ENCODE data around the gene PGGHG.
"Not testable (repeated sequence)": the region's sequence is repeated elsewhere in the genome, so short reads cannot be mapped to it uniquely, and the experiment has no call there.

PGGHG gene

GRCh38 chr11:297586-298405 is 8.9 kb downstream of the PGGHG start:
- DNase-seq (ENCODE audit: low spot score) = no peak

GRCh38 chr11:298406-299065 is 9.6 kb downstream of the PGGHG start:
- DNase-seq (ENCODE audit: low spot score) = no peak

- DNase-seq (ENCODE audit: low spot score) = no peak
Measured at GRCh38 chr11:299081-299891, 10.4 kb downstream of the PGGHG start, which contains the start of gene IFITM5. IFITM5 (minus strand) TSS chr11:299526; CDS start chr11:299490, 36 bp downstream.

GRCh38 chr11:299951-300735 is 11.2 kb downstream of the PGGHG start:
- no peak for DNase-seq (ENCODE audit: low spot score)

- no peak for DNase-seq (ENCODE audit: low spot score)
Measured at GRCh38 chr11:303363-303762, 14.4 kb downstream of the PGGHG start.

- no peak for DNase-seq (ENCODE audit: low spot score)
Measured at GRCh38 chr11:304061-304506, 15.2 kb downstream of the PGGHG start.

GRCh38 chr11:304915-305843 is 16.3 kb downstream of the PGGHG start:
- peak; percentile 60 for DNase-seq (ENCODE audit: low spot score)

GRCh38 chr11:305844-306211 is 16.9 kb downstream of the PGGHG start:
- DNase-seq (ENCODE audit: low spot score) = no peak

GRCh38 chr11:306645-307371 is 17.9 kb downstream of the PGGHG start:
- DNase-seq (ENCODE audit: low spot score) = no peak

- DNase-seq (ENCODE audit: low spot score) = peak; percentile 81
Measured at GRCh38 chr11:307766-308708, 19.1 kb downstream of the PGGHG start, which contains the start of gene IFITM2. IFITM2 (plus strand) TSS chr11:307816; CDS start chr11:308193, 377 bp downstream.

- not testable (repeated sequence) for DNase-seq (ENCODE audit: low spot score)
Measured at GRCh38 chr11:308740-309665, 20.1 kb downstream of the PGGHG start.

- peak; percentile 27 for DNase-seq (ENCODE audit: low spot score)
Measured at GRCh38 chr11:309979-310572, 21.1 kb downstream of the PGGHG start.

- DNase-seq (ENCODE audit: low spot score) = not testable (repeated sequence)
Measured at GRCh38 chr11:311013-311748, 22.3 kb downstream of the PGGHG start.

GRCh38 chr11:312092-312816 is 23.3 kb downstream of the PGGHG start:
- no peak for DNase-seq (ENCODE audit: low spot score)

- no peak for DNase-seq (ENCODE audit: low spot score)
Measured at GRCh38 chr11:313304-313786, 24.4 kb downstream of the PGGHG start.
